GM19193 (cell line): ENCODE measurements around the gene SLC39A12.

Experiments used
- POLR2A ChIP-seq: IDR thresholded peaks from 4 replicates; pipeline ENCODE4 v1.6.1; 2011; ENCODE audit not compliant: insufficient read depth, insufficient read length; ENCODE audit errors: extremely low read depth

The SLC39A12 gene

DNA sequence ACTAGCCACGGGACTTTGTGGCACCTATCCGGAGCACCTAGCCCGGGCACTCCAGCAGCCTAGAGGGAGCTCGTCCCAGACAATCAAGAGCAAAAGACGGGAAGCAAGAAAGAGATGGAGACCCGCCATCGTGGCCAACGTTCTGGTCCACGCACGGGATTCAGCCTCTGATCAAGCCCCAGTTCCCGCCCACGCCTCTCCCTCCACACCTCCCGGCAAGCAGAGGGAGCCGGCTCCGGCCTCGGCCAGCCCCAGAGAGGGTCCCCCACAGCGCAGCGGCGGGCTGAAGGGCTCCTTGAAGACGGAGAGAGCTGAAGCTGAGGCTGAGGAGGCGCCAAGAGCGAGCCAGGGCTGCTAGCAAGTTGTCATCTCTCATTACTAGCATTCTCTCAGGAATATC is 992 bp upstream of the SLC39A12 start:
- TF ChIP-seq POLR2A: no peak

DNA sequence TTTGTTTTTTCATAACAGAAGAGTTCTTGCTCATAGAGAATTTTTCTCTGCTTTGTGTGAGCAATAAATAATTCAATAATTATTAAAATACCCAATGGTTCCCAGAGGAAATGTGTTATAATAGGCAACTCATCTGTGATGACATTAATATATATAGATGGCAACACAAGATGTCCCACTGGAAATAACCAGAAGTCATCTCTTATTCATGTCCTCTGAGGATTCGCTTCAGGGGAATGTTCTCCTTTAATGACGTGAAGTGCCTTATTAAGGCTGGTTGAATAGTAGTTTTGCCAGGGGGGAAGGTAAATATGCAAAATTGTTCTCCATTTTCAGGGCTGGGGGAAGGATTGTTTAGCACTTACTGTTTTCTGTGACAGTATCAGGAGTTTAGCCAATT is 3.1 kb downstream of the SLC39A12 start:
- no peak for TF ChIP-seq POLR2A

DNA sequence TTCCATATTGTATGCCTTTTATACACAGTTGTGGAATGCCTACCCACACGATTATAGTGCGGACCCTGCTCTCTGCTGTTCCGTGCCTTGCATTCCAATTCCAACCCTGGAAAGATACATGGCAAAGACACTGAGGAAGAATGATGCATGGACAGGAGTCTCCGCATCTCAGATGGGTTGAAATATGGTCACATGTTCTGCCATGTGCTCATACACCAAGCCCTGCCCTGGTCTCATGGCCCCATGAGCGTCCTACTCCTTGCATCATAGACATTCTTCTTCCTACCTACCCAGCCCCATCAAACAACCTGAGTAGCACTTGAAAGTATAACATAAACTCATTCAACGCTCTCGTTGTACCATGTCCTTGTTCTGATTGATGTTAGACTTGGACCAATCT is 6.3 kb downstream of the SLC39A12 start:
- no peak for TF ChIP-seq POLR2A

DNA sequence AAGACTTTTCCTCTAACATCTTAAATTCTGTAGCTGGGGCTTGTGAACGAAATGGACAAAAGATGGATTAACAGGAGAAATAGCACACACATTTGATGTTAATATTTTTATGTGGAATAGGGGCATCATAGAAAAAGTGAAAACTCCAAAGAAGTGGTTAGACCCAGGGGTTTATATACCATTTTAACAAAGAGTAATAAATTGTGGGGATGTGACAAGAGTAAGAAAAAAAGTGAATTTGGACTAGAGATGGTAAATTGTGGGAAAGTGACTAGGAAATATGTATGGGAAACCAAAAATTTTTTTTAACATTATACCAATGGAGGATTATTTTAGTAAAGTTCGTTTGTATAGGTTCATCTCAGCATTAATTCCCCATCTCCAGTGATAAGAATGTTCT is 8.2 kb downstream of the SLC39A12 start:
- no peak for TF ChIP-seq POLR2A

DNA sequence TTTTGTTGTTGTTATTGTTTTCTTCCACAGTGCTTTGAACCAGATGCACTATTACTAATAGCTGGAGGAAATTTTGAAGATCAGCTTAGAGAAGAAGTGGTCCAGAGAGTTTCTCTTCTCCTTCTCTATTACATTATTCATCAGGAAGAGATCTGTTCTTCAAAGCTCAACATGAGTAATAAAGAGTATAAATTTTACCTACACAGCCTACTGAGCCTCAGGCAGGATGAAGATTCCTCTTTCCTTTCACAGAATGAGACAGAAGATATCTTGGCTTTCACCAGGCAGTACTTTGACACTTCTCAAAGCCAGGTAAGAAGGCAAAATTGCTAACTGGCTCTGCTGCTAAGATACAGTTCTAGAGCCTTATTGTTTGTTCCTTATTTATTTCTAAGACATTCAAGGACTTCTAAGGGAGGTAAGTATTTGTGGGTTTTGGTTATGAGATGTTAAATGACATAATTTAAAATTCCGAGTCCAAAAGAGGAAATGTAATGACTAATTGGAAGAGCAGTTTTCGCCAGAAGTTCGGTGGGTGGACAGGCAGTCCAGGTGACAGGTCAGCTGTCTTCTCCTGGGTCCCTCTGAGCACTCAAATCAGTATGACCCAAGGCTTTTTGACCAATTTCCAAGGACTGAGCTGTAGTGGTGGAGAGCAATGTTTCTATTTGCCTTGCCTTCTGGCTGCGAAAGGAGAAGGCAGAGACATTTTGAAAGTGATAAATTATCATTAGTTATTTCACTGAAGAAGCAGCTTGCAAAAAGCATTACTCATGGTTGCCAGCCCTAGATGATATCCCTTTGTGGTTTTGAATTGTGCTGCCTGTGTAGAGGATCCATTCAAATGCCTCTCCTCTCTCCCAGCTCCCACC is 10.1 kb downstream of the SLC39A12 start:
- no peak for TF ChIP-seq POLR2A

DNA sequence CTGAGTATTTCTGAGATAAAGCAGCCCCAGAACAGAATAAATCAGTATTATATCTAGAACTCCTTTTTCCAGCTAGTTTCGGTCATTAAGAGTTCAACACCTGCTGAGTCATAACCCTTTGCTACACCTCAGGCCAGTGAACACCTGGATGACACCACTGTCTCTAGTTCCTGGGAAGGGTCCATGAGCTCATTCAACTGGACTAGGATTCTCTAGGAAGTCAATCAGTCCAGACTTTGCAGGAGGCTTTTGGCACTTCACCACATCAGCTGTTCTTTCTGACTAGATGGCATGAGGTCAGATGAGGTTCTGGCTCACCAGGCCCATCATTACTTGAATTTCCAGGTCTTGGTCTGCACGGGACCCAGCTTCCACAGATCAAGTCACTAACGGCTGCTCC is 11.7 kb downstream of the SLC39A12 start:
- TF ChIP-seq POLR2A: no peak

DNA sequence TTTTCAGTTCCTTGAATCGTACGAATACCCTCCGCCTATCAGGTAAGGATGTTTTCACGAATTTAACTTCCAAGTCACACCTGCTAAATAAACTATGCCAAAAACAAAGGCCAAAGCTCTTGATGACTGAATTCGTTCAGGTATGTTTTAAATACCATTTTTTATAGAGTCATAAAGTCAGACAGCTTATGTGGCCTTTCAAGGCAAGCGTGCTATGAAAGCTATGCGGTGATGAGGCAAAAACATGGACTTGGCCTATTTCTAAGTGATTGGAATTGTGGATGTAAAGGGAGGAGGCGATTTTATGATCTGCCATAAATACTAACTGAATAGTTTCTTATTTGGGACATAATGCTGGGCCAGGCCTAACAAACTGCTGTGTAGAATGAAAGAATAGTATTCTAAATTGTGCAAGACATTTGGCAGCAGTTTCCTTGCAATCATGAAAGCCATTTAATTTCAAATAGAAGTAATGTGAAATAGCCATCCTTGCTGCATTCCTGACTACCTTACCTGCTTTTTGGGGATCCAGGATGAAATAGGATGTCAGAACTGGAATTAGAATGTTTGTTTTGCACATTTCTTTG is 14.0 kb downstream of the SLC39A12 start:
- no peak for TF ChIP-seq POLR2A

DNA sequence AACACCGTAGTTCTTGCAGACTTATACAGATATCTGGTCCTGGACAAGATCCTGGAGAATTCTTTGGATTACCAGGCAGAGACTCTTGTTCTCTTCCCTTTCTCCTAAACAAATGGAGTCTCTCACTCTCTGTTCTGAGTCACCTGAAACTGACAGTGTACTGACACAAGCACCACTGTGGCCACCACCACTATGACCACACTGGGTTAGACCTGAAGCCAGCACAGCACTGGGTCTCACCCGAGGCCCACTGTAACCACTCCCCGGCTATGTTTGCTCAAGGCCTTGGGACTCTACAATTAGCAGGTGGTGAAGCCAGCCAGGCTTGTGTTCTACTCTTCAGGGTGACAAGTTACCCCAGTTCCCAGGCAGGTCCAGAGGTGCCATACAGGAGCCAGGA is 22.8 kb downstream of the SLC39A12 start:
- TF ChIP-seq POLR2A: no peak

DNA sequence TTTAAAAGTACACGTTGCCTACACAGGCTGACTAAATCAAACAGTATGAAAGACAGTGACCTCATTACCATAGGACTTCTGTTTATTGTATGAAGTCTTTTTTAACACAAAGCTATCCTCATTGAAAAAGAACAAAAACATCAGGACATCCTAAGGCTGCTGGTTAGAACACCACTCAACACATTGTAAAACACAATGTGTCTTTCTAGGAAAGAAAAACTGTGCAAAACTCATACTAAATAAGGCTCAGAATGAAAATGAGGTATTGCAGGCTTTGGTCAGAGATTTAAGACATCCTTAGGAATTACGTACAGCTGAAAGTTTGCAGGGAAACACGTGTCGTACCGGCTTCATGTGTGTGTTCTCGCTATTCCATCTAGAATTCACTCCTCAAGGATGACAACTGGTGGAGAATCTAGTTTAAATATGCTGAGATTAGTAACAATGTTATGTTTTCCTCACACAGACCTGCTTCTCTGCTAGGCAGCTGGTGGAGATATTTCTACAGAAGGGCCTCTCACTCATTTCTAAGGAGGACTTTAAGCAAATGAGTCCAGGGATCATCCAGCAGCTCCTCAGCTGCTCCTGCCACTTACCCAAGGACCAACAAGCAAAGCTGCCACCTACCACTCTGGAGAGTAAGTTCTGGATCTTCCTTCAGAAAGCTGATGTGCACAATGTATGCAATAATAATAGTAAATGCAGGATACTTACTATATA is 29.3 kb downstream of the SLC39A12 start:
- no peak for TF ChIP-seq POLR2A

DNA sequence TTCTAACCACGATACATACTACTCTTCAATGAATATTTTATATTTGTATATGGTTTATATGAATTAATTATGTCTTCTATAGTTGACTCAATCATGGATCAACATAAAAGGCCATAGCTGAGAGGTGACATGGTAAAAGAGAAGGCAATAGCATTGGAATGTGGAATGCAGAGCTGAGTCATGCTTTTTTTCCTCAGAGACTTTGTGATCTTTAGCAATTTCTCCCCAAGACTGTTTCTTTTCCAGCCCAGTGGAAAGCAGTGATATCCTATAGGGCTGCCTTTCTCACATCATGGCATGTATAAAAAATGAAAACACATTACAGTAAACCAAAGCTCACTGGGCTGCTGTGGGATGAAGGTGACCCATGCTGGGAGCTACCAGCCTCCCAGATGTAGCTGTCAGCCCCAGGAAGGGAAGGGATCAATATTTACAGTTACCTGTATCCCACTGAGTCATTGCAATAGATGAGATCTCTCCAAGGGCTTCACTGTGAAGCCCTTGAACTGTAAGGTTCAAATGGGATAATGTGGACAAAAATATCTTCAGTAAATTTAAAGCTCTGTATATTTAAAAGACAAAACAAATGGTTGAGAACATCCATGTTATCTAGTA is 30.2 kb downstream of the SLC39A12 start:
- no peak for TF ChIP-seq POLR2A

DNA sequence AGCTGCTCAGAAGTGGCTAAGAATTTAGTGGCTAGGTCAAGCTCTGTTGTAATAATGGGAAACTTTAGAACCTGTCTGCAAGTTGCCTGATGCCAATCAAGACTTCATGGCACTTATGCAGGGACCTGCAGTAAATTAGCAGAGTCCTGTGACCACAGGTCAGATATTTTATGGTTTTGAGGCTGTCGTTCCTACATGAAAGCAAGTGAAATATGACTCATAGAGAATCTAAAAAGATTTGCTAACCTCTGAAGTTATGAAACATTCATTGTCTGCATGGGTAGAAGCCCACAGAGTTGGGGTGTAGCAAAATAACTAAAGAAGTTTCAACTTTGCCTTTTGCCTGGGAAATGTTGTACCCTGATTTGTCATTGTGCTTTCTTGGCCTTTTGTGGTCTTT is 32.3 kb downstream of the SLC39A12 start:
- TF ChIP-seq POLR2A: no peak

DNA sequence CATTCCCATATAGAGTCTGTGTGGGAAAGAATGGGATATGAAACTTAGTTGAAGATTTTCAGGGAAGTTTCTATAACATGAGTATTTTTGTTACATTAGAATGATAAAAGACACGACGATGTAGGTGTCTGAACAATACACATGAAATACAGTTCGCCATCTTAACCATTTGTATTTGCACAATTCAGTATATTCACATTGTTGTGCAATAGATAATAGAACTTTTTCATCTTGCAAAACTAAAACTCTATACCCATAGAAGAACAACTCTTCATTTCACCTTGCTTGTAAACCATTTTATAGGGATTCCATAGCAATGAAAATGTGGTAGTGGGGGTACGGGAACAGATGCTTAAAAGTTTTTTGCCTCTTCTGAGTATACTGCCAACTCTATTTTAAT is 32.8 kb downstream of the SLC39A12 start:
- no peak for TF ChIP-seq POLR2A

DNA sequence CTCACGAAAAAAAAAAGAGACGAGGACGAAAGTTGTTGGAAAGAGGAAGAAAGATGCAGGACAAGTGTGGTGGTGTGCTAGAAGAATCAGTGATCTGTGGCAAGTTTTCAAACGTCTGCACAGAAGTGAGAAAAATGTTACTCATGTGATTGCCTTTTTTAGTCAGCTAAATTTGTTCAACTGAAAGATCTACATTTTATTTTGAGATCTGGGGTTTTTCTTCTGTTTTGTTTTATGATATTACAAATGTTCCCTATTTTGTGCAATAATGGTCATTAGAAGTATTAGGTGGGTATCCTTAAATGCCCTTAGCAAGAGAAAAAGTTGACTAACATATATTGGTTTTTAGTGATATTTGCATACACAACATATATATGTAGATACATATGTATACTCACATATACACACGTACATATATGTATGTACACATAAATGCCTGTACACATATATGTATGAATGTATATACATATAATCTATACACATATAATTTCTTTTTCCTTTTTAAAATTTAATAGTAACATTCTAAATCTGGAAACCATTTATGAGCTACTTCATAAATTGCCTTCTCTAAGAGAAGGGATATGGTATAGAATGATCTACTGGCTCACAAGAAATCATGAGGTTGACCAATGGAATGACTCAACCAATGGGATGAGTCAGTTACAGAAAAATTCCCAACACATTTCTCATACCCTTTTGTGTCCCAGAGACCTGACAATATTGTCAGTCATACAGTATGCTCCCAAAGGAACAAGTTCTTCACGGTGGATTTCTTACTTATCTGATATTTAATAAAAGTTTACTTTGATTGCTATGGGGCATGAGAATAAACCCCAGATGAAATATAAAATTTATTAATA is 38.4 kb downstream of the SLC39A12 start:
- no peak for TF ChIP-seq POLR2A

DNA sequence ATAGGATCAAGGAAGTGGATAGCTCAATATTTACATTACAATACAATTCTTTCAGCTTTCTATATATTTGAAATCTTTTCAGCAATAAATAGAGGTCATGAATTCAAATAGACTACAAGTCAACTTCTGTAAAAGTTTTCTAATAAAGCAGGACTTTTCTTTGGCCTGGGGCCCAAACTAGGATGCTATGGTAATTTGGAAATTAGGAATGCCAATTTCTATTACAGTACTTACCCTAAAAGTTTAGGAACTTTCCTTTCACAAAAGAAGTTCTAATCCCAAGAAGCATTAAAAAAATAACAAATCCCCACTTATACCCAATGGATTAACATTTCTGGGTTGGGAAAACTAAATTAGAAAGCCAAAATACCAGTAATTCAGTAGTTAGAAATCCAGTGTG is 40.5 kb downstream of the SLC39A12 start:
- no peak for TF ChIP-seq POLR2A
